SU-DHL-6 (cell line): ENCODE data around the gene MEIS2.
A peak's percentile ranks its signal among the peaks of the same experiment; 100 is the strongest.

ENCODE experiments used
- H2AFZ ChIP-seq: fragments of 200-600 bp; sonication (generic); 2 replicates; pipeline ENCODE4 v1.6.1; 2014; ENCODE audit warnings: low read depth, mild to moderate bottlenecking, moderate library complexity, mixed read lengths, antibody characterized with exemption, low read length; ENCODE audit not compliant: severe bottlenecking
- H3F3A ChIP-seq: fragments of 200-600 bp; shearing (Covaris generic); 2 replicates; pipeline ENCODE4 v1.6.0; 2016; ENCODE audit warnings: antibody characterized with exemption, mild to moderate bottlenecking; ENCODE audit not compliant: insufficient read depth
- H3K27ac ChIP-seq: fragments of 200-600 bp; sonication (generic); 2 replicates; pipeline ENCODE4 v1.5.1; 2016; ENCODE audit warnings: low read depth, mild to moderate bottlenecking, low read length, moderate library complexity, mixed read lengths
- H3K27me3 ChIP-seq: fragments of 200-600 bp; sonication (generic), shearing (Covaris generic); 2 replicates; pipeline ENCODE4 v1.6.0; 2014; ENCODE audit warnings: mild to moderate bottlenecking, low read length
- H3K36me3 ChIP-seq: fragments of 200-600 bp; sonication (generic); 2 replicates; pipeline ENCODE4 v1.6.1; 2014; ENCODE audit warnings: mild to moderate bottlenecking, low read length, mixed read lengths
- H3K4me2 ChIP-seq: fragments of 300-600, 200-600 bp; shearing (Covaris generic), sonication (generic); 2 replicates; pipeline ENCODE4 v1.6.0; 2014; ENCODE audit warnings: low read length, low read depth, mild to moderate bottlenecking; ENCODE audit not compliant: poor library complexity, severe bottlenecking
- H3K4me3 ChIP-seq: fragments of 200-600 bp; sonication (generic); 2 replicates; pipeline ENCODE4 v1.5.1; 2014; ENCODE audit warnings: antibody characterized with exemption, low read length, mild to moderate bottlenecking, mixed read lengths; ENCODE audit not compliant: insufficient read depth, poor library complexity, severe bottlenecking
- H3K79me2 ChIP-seq: fragments of 200-600 bp; sonication (generic); 2 replicates; pipeline ENCODE4 v1.6.1; 2014; ENCODE audit warnings: mild to moderate bottlenecking, low read length, moderate library complexity; ENCODE audit not compliant: insufficient read depth
- H3K9ac ChIP-seq: fragments of 200-600 bp; sonication (generic); 2 replicates; pipeline ENCODE4 v1.7.0; 2014; ENCODE audit warnings: mild to moderate bottlenecking, low read length
- H3K9me2 ChIP-seq: fragments of 200-600 bp; sonication (generic); replicated peaks from 2 replicates; pipeline ENCODE4 v1.6.1; 2014; ENCODE audit warnings: low read length; ENCODE audit not compliant: insufficient read depth
- H3K9me3 ChIP-seq: fragments of 200-600 bp; sonication (generic); 2 replicates; pipeline ENCODE4 v1.6.1; 2014; ENCODE audit warnings: low read length, mixed read lengths; ENCODE audit not compliant: insufficient read depth
- H4K20me1 ChIP-seq: fragments of 200-600 bp; sonication (generic); 2 replicates; pipeline ENCODE4 v1.6.1; 2014; ENCODE audit warnings: low read depth, mild to moderate bottlenecking, antibody characterized with exemption, low read length, moderate library complexity, mixed read lengths
- EZH2phosphoT487 ChIP-seq: fragments of 200-600 bp; sonication (generic), shearing (Covaris generic); conservative IDR thresholded peaks from 2 replicates; pipeline ENCODE4 v1.6.1; 2018; ENCODE audit warnings: mild to moderate bottlenecking, antibody characterized with exemption, low read length, moderate library complexity, mixed read lengths
- TF ChIP-seq, protein P1 (sequence below): fragments of 200-600 bp; sonication (generic); IDR thresholded peaks from one replicate; pipeline ENCODE4 v1.5.1; 2017; ENCODE audit warnings: antibody characterized with exemption, mild to moderate bottlenecking, low read length, moderate library complexity; ENCODE audit not compliant: insufficient read depth, poor library complexity, severe bottlenecking

Gene MEIS2

DNA sequence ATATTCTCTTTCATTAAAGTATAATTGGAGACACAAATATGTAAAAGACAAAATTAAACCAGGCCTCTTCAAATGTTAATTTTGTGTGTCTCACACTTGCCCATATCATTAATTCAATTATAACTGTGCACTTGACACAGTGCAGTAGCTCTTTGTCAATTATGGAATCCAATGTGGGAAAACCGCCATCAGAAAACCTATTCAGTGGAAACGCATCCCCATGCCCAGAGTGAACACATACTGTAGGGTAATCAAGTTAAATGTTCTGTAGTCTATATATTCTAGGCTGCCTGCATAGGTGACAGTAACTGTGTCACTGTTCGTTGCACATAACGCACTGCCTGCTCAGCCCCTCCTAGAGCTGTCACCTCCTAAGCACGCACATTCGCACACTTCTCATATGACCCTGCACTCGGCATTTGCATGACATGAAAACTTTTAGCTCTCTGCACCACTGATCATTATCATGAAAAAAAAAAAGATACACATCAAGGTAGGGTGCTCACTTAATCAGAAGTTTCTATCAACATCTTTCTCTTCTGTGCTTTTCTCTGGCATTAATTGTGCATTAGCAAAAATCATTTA lies 63.2 kb downstream of the MEIS2 start:
- Histone ChIP-seq H3K27ac (no peak overlapping the region), H3K9me2 (no peaks in the 10 kb centered on the region), H2AFZ (no peak overlapping the region), H4K20me1 (no peaks in the 10 kb centered on the region), H3K79me2 (0 out of 2 replicates have a peak, but pooled peaks cover 3% of the 10 kb centered on the region), H3K9me3 (no peaks in the 10 kb centered on the region), H3K4me3 (no peak overlapping the region), H3K36me3 (peaks cover 20% of the 10 kb centered on the region), H3K4me2 (no peak overlapping the region), H3K9ac (no peak overlapping the region), H3K27me3 (no peaks in the 10 kb centered on the region), H3F3A (peaks cover 21% of the 10 kb centered on the region; the same call in 1 of the 2 replicates)
- no peak for TF ChIP-seq EZH2phosphoT487
- TF ChIP-seq, protein P1, sequence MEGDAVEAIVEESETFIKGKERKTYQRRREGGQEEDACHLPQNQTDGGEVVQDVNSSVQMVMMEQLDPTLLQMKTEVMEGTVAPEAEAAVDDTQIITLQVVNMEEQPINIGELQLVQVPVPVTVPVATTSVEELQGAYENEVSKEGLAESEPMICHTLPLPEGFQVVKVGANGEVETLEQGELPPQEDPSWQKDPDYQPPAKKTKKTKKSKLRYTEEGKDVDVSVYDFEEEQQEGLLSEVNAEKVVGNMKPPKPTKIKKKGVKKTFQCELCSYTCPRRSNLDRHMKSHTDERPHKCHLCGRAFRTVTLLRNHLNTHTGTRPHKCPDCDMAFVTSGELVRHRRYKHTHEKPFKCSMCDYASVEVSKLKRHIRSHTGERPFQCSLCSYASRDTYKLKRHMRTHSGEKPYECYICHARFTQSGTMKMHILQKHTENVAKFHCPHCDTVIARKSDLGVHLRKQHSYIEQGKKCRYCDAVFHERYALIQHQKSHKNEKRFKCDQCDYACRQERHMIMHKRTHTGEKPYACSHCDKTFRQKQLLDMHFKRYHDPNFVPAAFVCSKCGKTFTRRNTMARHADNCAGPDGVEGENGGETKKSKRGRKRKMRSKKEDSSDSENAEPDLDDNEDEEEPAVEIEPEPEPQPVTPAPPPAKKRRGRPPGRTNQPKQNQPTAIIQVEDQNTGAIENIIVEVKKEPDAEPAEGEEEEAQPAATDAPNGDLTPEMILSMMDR: no peak

DNA sequence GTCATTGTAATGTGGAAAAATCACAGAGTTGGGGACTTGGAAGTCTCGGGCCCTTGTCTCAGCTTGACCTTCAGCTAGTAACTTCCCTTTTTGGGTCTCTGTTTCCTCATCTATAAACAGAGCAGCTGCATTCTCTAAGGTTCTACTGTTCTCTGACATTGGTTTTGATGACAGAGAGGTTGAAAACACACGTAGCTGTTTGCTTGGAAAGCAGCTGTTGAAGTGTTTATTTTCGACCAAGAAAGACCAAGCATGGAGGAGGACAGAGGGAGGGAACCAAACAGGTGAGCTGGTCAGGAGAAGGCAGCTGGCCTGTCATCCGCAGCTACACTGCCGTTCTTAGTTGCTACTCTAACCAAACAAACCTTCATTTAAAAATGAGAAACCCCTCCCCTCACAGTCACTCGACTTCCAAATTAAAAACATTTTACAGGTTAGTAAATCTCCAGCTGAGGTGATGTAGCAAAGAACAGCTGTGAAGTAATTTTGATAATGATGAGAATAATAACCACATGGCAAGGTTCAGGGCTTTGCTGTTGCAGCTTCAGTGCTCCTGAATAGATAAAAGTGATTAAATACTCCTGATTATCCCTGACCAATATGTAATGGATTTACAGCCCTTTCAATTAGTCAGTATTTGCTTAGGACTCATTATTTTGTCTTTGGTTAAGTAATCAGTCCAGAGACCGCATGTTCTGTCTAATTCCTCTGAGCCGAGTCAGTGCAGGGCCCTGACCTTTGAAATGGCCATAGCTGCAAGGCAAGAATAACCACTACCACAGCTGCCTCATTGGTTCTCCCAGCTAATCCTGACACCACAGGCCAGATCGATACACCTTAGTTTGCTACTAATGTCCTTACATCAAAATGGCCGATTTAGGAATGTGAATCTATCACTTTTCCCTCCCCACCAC lies 65.3 kb downstream of the MEIS2 start:
- TF ChIP-seq EZH2phosphoT487: no peak
- TF ChIP-seq, protein P1: no peak
- H3K36me3 ChIP-seq: peaks cover 20% of the 10 kb centered on the region

DNA sequence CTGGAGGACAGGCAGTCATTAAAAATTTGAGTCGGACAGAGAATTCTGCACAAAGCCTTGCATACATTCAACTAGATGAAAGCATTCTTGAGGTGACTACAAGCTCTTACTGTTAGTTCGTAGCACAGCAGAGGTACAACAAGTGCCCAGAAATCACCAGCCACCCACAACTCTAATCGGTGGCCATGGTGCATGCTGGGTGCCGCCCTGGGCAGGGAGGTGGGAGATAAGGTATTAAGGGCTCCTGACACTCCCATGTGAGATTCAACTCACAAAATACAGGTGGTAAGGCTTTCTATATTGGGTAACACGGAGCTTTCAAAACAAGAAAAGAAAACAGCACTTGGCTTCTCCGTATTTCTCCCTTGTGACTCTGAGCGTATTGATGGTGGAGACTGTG lies 66.0 kb downstream of the MEIS2 start:
- peak overlapping the region; percentile 43 for H3K4me2 ChIP-seq
- no peak for TF ChIP-seq EZH2phosphoT487
- TF ChIP-seq, protein P1: no peak
- peaks cover 20% of the 10 kb centered on the region for H3K36me3 ChIP-seq
- peak overlapping the region; percentile 78 for H3K27ac ChIP-seq
- 0 out of 2 replicates have a peak, but pooled peaks cover 3% of the 10 kb centered on the region for H3K79me2 ChIP-seq
- H3K9ac ChIP-seq: no peak overlapping the region
- no peaks in the 10 kb centered on the region for H3K9me3 ChIP-seq
- no peak overlapping the region for H2AFZ ChIP-seq
- no peaks in the 10 kb centered on the region for H4K20me1 ChIP-seq
- no peaks in the 10 kb centered on the region for H3K9me2 ChIP-seq
- no peaks in the 10 kb centered on the region for H3K27me3 ChIP-seq
- peaks cover 21% of the 10 kb centered on the region; the same call in 1 of the 2 replicates for H3F3A ChIP-seq
- no peak overlapping the region for H3K4me3 ChIP-seq

More for the DNA sequence above, 65.3 kb downstream of the MEIS2 start:
- no peak overlapping the region; the same call in 1 of the 2 replicates for H3K9ac ChIP-seq
- H4K20me1 ChIP-seq: no peaks in the 10 kb centered on the region
- H3K9me3 ChIP-seq: no peaks in the 10 kb centered on the region
- peaks cover 21% of the 10 kb centered on the region; the same call in 1 of the 2 replicates for H3F3A ChIP-seq
- H3K79me2 ChIP-seq: 0 out of 2 replicates have a peak, but pooled peaks cover 3% of the 10 kb centered on the region
- no peaks in the 10 kb centered on the region for H3K27me3 ChIP-seq
- H3K9me2 ChIP-seq: no peaks in the 10 kb centered on the region
- no peak overlapping the region for H2AFZ ChIP-seq
- H3K4me3 ChIP-seq: no peak overlapping the region
- peak overlapping the region; percentile 78 for H3K27ac ChIP-seq
- H3K4me2 ChIP-seq: peak overlapping the region; percentile 43
